K562 (cell line): ENCODE data around the gene CENPU. TPM values are rescaled to one million over a fixed set of nuclear protein-coding genes. Genes with fewer than 3 reads are reported as not detected.

Experiments
- ZNF23 ChIP-seq: fragments of 250-450 bp; sonication (Bioruptor Pico); IDR thresholded peaks from 2 replicates; pipeline ENCODE4 v1.4.0; 2020; ENCODE audit warnings: mild to moderate bottlenecking
- polyA plus RNA-seq, 8 experiments: library from polyadenylated mRNA; depleted of rRNA in 4 of 8; stranded (reverse) in 5 of 8; unstranded in 3 of 8; fragments of >200 nt; fragmentation: Nextera tagmentation in 2 of 8; fragmentation: Illumina TruSeq in 1 of 8; extraction: Ambion mirVana in 2 of 8; extraction: Trizol in 1 of 8; gene quantifications; 2 replicates each; pipeline versions ENCODE4 v1.2.1 to v1.2.3, GENCODE V29; 2011 to 2014; ENCODE audit warnings: inconsistent platforms in 1 of 8, missing spikeins in 1 of 8
- total RNA-seq, 7 experiments: library from RNA; depleted of rRNA in 6 of 7; stranded (reverse); fragments of >200 nt in 6 of 7; fragmentation: Illumina TruSeq in 2 of 7; extraction: Trizol in 2 of 7; gene quantifications; 2 replicates each; pipeline versions ENCODE4 v1.2.1 to v1.2.3, GENCODE V29; 2011 to 2021; ENCODE audit warnings: low replicate concordance in 1 of 7
- TF ChIP-seq, protein P1 (sequence below): fragments of 200-600 bp; sonication (generic); IDR thresholded peaks from one replicate; pipeline ENCODE4 v1.6.1; 2012; ENCODE audit warnings: mild to moderate bottlenecking, low read depth, low read length, inconsistent platforms

CENPU gene
- total and polyA plus RNA-seq, 9 of the 15 experiments (the other 6 are each of a cell fraction or from before 2014, with no cell fraction given) = 39.4 to 98.7 (median 84.3) TPM

DNA sequence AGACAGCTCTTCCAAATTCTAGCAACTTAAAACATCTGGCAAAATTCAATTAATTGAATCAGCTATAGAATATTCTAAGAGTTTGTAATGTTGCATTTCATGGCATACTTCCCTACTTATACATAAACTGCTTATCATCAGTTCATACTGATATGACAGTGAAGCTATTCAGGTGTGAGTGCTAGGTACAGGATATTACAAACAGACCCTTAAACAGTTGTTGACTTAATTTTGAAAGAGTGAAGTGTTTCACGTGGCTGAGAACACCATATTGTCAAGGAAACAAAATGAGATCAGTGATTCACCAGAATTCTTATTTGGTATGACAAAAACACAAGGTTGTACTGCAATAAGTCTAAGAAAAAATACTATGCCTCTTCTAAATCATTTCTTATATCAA is 27.4 kb downstream of the CENPU start (continued):
- TF ChIP-seq, protein P1, sequence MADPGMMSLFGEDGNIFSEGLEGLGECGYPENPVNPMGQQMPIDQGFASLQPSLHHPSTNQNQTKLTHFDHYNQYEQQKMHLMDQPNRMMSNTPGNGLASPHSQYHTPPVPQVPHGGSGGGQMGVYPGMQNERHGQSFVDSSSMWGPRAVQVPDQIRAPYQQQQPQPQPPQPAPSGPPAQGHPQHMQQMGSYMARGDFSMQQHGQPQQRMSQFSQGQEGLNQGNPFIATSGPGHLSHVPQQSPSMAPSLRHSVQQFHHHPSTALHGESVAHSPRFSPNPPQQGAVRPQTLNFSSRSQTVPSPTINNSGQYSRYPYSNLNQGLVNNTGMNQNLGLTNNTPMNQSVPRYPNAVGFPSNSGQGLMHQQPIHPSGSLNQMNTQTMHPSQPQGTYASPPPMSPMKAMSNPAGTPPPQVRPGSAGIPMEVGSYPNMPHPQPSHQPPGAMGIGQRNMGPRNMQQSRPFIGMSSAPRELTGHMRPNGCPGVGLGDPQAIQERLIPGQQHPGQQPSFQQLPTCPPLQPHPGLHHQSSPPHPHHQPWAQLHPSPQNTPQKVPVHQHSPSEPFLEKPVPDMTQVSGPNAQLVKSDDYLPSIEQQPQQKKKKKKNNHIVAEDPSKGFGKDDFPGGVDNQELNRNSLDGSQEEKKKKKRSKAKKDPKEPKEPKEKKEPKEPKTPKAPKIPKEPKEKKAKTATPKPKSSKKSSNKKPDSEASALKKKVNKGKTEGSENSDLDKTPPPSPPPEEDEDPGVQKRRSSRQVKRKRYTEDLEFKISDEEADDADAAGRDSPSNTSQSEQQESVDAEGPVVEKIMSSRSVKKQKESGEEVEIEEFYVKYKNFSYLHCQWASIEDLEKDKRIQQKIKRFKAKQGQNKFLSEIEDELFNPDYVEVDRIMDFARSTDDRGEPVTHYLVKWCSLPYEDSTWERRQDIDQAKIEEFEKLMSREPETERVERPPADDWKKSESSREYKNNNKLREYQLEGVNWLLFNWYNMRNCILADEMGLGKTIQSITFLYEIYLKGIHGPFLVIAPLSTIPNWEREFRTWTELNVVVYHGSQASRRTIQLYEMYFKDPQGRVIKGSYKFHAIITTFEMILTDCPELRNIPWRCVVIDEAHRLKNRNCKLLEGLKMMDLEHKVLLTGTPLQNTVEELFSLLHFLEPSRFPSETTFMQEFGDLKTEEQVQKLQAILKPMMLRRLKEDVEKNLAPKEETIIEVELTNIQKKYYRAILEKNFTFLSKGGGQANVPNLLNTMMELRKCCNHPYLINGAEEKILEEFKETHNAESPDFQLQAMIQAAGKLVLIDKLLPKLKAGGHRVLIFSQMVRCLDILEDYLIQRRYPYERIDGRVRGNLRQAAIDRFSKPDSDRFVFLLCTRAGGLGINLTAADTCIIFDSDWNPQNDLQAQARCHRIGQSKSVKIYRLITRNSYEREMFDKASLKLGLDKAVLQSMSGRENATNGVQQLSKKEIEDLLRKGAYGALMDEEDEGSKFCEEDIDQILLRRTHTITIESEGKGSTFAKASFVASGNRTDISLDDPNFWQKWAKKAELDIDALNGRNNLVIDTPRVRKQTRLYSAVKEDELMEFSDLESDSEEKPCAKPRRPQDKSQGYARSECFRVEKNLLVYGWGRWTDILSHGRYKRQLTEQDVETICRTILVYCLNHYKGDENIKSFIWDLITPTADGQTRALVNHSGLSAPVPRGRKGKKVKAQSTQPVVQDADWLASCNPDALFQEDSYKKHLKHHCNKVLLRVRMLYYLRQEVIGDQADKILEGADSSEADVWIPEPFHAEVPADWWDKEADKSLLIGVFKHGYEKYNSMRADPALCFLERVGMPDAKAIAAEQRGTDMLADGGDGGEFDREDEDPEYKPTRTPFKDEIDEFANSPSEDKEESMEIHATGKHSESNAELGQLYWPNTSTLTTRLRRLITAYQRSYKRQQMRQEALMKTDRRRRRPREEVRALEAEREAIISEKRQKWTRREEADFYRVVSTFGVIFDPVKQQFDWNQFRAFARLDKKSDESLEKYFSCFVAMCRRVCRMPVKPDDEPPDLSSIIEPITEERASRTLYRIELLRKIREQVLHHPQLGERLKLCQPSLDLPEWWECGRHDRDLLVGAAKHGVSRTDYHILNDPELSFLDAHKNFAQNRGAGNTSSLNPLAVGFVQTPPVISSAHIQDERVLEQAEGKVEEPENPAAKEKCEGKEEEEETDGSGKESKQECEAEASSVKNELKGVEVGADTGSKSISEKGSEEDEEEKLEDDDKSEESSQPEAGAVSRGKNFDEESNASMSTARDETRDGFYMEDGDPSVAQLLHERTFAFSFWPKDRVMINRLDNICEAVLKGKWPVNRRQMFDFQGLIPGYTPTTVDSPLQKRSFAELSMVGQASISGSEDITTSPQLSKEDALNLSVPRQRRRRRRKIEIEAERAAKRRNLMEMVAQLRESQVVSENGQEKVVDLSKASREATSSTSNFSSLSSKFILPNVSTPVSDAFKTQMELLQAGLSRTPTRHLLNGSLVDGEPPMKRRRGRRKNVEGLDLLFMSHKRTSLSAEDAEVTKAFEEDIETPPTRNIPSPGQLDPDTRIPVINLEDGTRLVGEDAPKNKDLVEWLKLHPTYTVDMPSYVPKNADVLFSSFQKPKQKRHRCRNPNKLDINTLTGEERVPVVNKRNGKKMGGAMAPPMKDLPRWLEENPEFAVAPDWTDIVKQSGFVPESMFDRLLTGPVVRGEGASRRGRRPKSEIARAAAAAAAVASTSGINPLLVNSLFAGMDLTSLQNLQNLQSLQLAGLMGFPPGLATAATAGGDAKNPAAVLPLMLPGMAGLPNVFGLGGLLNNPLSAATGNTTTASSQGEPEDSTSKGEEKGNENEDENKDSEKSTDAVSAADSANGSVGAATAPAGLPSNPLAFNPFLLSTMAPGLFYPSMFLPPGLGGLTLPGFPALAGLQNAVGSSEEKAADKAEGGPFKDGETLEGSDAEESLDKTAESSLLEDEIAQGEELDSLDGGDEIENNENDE = no peak
- no peak for TF ChIP-seq ZNF23 (CRISPR knock-in tag)
